GM20000 (cell line): ENCODE results near the gene FKBP2.

Experiments
- DNase-seq: peaks from one replicate; pipeline ENCODE4 v3.0.0; 2012; ENCODE audit warnings: low spot score
- CTCF ChIP-seq: IDR thresholded peaks from 2 replicates; pipeline ENCODE4 v1.5.1; 2012; ENCODE audit warnings: mild to moderate bottlenecking, control low read depth; ENCODE audit errors: extremely low read depth, missing control alignments

The FKBP2 gene

GRCh38 chr11:64287676-64288352 lies 46.9 kb downstream of the FKBP2 start:
- DNase-seq, result no peak
- TF ChIP-seq CTCF, result no peak

GRCh38 chr11:64288353-64288750 lies 47.5 kb downstream of the FKBP2 start:
- no peak for DNase-seq
- TF ChIP-seq CTCF, result no peak

DNA sequence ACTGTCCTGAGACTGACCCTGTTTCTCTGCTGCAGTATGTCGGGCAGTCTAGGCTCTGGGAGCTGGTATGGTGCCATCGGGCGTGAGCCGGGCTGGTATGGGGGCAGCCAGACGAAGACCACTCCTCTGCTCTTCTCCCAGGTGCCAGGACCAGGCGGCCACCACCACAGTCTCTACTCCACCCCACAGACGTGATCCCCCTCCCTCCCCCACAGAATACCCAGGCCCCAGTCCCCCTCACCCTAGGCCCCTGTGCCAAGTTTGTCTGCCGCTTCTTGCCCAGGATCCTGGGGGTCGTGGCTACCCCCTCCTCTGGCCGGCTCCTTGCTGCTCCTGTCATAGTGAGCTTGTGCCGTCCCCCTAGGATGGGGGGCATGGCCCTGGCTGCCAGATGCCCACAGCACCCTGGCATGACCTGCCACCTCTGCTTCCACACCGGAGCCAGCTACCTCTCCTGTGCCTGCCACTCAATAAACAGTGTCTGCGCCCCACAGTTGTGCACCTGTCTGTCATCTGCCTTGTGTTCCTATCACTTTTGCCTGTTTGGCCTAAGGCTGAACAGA lies 48.2 kb downstream of the FKBP2 start:
- no peak for TF ChIP-seq CTCF

GRCh38 chr11:64290352-64291261 lies 49.7 kb downstream of the FKBP2 start:
- no peak for TF ChIP-seq CTCF
- no peak for DNase-seq

More for the DNA sequence above, 48.2 kb downstream of the FKBP2 start:
- no peak for DNase-seq

DNA sequence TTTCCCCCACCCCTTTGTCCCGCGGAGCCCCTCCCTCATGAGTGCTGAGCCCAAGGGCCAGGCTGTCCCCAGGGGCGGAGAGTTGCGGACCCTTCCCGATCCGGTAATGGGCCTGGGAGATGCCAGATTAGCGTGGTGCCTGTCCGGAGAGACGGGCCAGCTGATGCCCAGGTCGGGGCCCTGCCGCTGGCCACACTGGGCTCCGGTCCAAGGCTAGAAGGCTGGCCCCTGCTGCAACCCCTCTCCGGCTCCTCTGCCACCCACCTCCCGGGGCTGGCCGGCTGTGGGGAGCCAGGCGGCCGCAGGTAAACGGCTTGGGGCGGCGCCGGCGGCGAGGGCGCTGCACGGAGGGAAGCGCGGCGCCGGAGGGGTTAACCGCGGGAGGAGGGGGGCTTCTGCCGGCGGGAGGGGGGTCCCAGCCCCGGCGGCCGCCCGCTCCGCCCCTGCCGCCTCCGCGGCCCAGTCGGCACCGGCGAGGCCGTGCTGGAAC lies 50.4 kb downstream of the FKBP2 start, which contains the start of gene KCNK4:
KCNK4 (plus strand) TSS at position 41 of the 490 bp plus-strand sequence. CDS start 1,717 bp downstream, outside the sequence.
- DNase-seq, result no peak
- TF ChIP-seq CTCF, result no peak

DNA sequence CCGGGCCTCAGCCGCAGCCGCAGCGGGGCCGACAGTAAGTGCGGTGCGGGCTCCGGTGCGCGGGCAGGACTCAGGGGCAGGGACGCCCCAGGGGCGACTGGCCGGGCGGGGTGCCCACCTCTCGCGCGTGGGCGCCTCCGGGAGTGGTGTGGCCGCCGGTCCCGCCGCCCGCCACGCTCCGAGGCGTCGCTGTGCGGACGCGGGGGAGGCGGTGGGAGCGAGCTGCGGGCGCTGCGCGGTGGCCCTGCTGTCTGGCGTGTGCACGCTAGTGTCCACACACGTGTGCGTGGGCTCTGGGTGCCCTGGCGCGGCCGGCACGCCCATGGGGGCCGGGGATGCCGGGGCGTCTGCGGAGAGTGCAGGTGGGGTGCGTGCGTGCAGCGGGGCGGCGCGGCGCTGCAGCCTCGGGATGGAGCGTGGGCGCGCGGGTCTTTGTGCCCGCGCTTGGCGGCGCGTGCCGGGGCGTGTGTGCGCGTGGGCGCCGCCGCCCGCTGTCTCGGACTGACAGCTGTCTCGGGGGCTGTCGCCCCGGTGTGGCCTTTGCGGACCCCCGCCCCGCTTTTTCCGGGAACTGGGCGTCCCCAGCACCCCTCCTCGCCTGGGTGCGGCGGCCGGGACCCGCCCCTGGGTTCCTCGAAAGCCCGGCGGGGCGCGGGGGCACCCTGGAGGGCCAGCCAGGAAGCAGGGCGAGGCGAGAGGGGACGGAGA lies 51.0 kb downstream of the FKBP2 start:
- no peak for TF ChIP-seq CTCF
- DNase-seq, result no peak
